HG03135 (cell line): ENCODE results near the gene MINDY1.

Experiments
- ATAC-seq: cut with Tn5 transposase; IDR thresholded peaks from one replicate; pipeline ENCODE4 v1.9.1; 2021; ENCODE audit warnings: mild to moderate bottlenecking, moderate library complexity; ENCODE audit not compliant: unreplicated experiment

The MINDY1 gene

GRCh38 chr1:151011154-151011850 is 4.6 kb upstream of the MINDY1 start:
- no peak for ATAC-seq

GRCh38 chr1:151010346-151010726 is 3.6 kb upstream of the MINDY1 start:
- no peak for ATAC-seq

- no peak for ATAC-seq
These were observed 3.1 kb upstream of the MINDY1 start for GRCh38 chr1:151009674-151010345.

- no peak for ATAC-seq
These were observed 2.5 kb upstream of the MINDY1 start for GRCh38 chr1:151009206-151009587.

- peak; percentile 66 for ATAC-seq
These were observed 1.8 kb upstream of the MINDY1 start, which contains the start of gene PRUNE1 for GRCh38 chr1:151008244-151009205. TSS of gene PRUNE1 (plus strand) at chr1:151008449. CDS start at chr1:151008633, 184 bp downstream.

GRCh38 chr1:151007853-151008243 is 1.1 kb upstream of the MINDY1 start:
- ATAC-seq, result no peak

- ATAC-seq, result no peak
These were observed 878 bp downstream of the MINDY1 start for GRCh38 chr1:151005729-151006319.

GRCh38 chr1:151003180-151003579 is 3.5 kb downstream of the MINDY1 start:
- ATAC-seq, result no peak

- no peak for ATAC-seq
These were observed 4.1 kb downstream of the MINDY1 start for GRCh38 chr1:151002611-151003010.

- no peak for ATAC-seq
These were observed 4.7 kb downstream of the MINDY1 start for GRCh38 chr1:151002051-151002450.

- no peak for ATAC-seq
These were observed 5.1 kb downstream of the MINDY1 start for GRCh38 chr1:151001602-151002001.

GRCh38 chr1:151000408-151000807 is 6.3 kb downstream of the MINDY1 start:
- no peak for ATAC-seq

- no peak for ATAC-seq
These were observed 6.8 kb downstream of the MINDY1 start for GRCh38 chr1:150999926-151000325.

GRCh38 chr1:150999051-150999674 is 7.5 kb downstream of the MINDY1 start:
- ATAC-seq, result no peak

GRCh38 chr1:150997949-150998348 is 8.8 kb downstream of the MINDY1 start:
- no peak for ATAC-seq

- ATAC-seq, result no peak
These were observed 9.4 kb downstream of the MINDY1 start for GRCh38 chr1:150997126-150997872.

GRCh38 chr1:150995896-150996295 is 10.8 kb downstream of the MINDY1 start:
- no peak for ATAC-seq

GRCh38 chr1:150995460-150995859 is 11.2 kb downstream of the MINDY1 start:
- ATAC-seq, result no peak

- ATAC-seq, result no peak
These were observed 12.5 kb downstream of the MINDY1 start for GRCh38 chr1:150994248-150994647.

- ATAC-seq, result no peak
These were observed 14.1 kb downstream of the MINDY1 start for GRCh38 chr1:150992626-150993025.
